Activated CD8-positive, alpha-beta memory T cell treated with anti-CD3 and anti-CD28 coated beads, Interleukin-2, amount 50 U/mL, for 1 hour (primary cell): ENCODE measurements around the gene MRPL42.
"Not testable (repeated sequence)": the region's sequence is repeated elsewhere in the genome, so short reads cannot be mapped to it uniquely, and the experiment has no call there.

ENCODE experiments used
- DNase-seq: peaks from one replicate; pipeline ENCODE4 v3.0.0-alpha.2; 2020; ENCODE audit errors: extremely low read depth

MRPL42 gene

GRCh38 chr12:93467351-93468007 is at the start of gene MRPL42:
MRPL42 (plus strand) TSS chr12:93467514; CDS start chr12:93469286, 1,772 bp downstream.
- DNase-seq, result peak; percentile 63

- no peak for DNase-seq
Measured at GRCh38 chr12:93417967-93418480, 49.3 kb upstream of the MRPL42 start.

- DNase-seq, result no peak
Measured at GRCh38 chr12:93419388-93420034, 47.8 kb upstream of the MRPL42 start.

- no peak for DNase-seq
Measured at GRCh38 chr12:93422050-93422449, 45.3 kb upstream of the MRPL42 start.

- no peak for DNase-seq
Measured at GRCh38 chr12:93425736-93426411, 41.4 kb upstream of the MRPL42 start.

GRCh38 chr12:93426412-93426805 is 40.9 kb upstream of the MRPL42 start:
- DNase-seq, result no peak

GRCh38 chr12:93427779-93428564 is 39.3 kb upstream of the MRPL42 start:
- DNase-seq, result no peak

- DNase-seq, result no peak
Measured at GRCh38 chr12:93429448-93429847, 37.9 kb upstream of the MRPL42 start.

GRCh38 chr12:93429852-93430251 is 37.5 kb upstream of the MRPL42 start:
- DNase-seq, result no peak

- DNase-seq, result no peak
Measured at GRCh38 chr12:93430280-93430679, 37.0 kb upstream of the MRPL42 start.

- DNase-seq, result not testable (repeated sequence)
Measured at GRCh38 chr12:93432031-93432430, 35.3 kb upstream of the MRPL42 start.

- no peak for DNase-seq
Measured at GRCh38 chr12:93434256-93434865, 33.0 kb upstream of the MRPL42 start.

GRCh38 chr12:93438266-93439050 is 28.9 kb upstream of the MRPL42 start:
- no peak for DNase-seq

GRCh38 chr12:93440043-93440835 is 27.1 kb upstream of the MRPL42 start:
- DNase-seq, result no peak

- DNase-seq, result no peak
Measured at GRCh38 chr12:93441081-93441616, 26.2 kb upstream of the MRPL42 start.

GRCh38 chr12:93441617-93442410 is 25.5 kb upstream of the MRPL42 start, which contains the start of gene UBE2N:
UBE2N (minus strand) TSS chr12:93441947; CDS start chr12:93441884, 63 bp downstream.
- DNase-seq, result peak; percentile 86

- DNase-seq, result no peak
Measured at GRCh38 chr12:93442411-93443340, 24.6 kb upstream of the MRPL42 start.

- DNase-seq, result no peak
Measured at GRCh38 chr12:93443576-93443975, 23.7 kb upstream of the MRPL42 start.
